Upper lobe of right lung (tissue), 1 donor: ENCODE data around the gene KRT74. TPM values are rescaled to one million over a fixed set of nuclear protein-coding genes. Genes with fewer than 3 reads are reported as not detected.

Source experiments
- ATAC-seq: fragments of 200-7000 bp; cut with Tn5 transposase; one replicate; pipeline ENCODE4 v1.9.1; 2020; ENCODE audit warnings: mild to moderate bottlenecking, moderate library complexity
- DNase-seq: peaks from one replicate; pipeline ENCODE4 v3.0.0-alpha.2; 2020
- H3K27ac ChIP-seq: fragments of 200-600 bp; one replicate; pipeline ENCODE4 v1.8.0; 2022
- H3K27me3 ChIP-seq: fragments of 200-600 bp; one replicate; pipeline ENCODE4 v1.8.0; 2022; ENCODE audit warnings: mild to moderate bottlenecking
- H3K36me3 ChIP-seq: fragments of 200-600 bp; one replicate; pipeline ENCODE4 v1.8.0; 2022
- H3K4me1 ChIP-seq: fragments of 200-600 bp; one replicate; pipeline ENCODE4 v1.8.0; 2022
- H3K4me3 ChIP-seq: fragments of 200-600 bp; one replicate; pipeline ENCODE4 v1.8.0; 2022; ENCODE audit warnings: mild to moderate bottlenecking
- H3K9me3 ChIP-seq: fragments of 200-600 bp; one replicate; pipeline ENCODE4 v1.8.0; 2022
- CTCF ChIP-seq: fragments of 200-600 bp; IDR thresholded peaks from one replicate; pipeline ENCODE4 v1.8.0; 2022; ENCODE audit warnings: antibody characterized with exemption
- intact Hi-C: fragments of 100-400 bp; cut with DNase I; formaldehyde crosslinking; loops from one replicate; pipeline ENCODE4 v1.11.0; 2022
- total RNA-seq: library from RNA; stranded (reverse); fragmentation: NEBNext Ultra II Directional; extraction: Animal tissue kit (Norgen Biotek cat#: 25700); gene quantifications from one replicate; pipeline ENCODE4 v1.2.1, GENCODE V29; 2021
- donor health status: DM: no; HTN: yes; CAD: no; lungs with severe emphysema.

KRT74 gene
- total RNA-seq, 1 donor from 2014 or later = not detected

GRCh38 chr12:52542157-52542556 is 31.5 kb downstream of the KRT74 start:
- Histone ChIP-seq H3K4me1 (no peaks in the 10 kb centered on the region), H3K36me3 (no peaks in the 10 kb centered on the region), H3K4me3 (no peak overlapping the region), H3K9me3 (no peaks in the 10 kb centered on the region), H3K27me3 (no peaks in the 10 kb centered on the region), H3K27ac (no peak overlapping the region)
- TF ChIP-seq CTCF = no peak
- intact Hi-C loops = no loop called here
- ATAC-seq = no peak
- DNase-seq = no peak

- intact Hi-C loops = no loop called here
- Histone ChIP-seq H3K9me3 (no peaks in the 10 kb centered on the region), H3K27me3 (no peaks in the 10 kb centered on the region), H3K4me1 (no peaks in the 10 kb centered on the region), H3K4me3 (no peak overlapping the region), H3K27ac (no peak overlapping the region), H3K36me3 (no peaks in the 10 kb centered on the region)
- no peak for DNase-seq
- no peak for TF ChIP-seq CTCF
- ATAC-seq = no peak
Observed at GRCh38 chr12:52541709-52542108, 31.9 kb downstream of the KRT74 start.

GRCh38 chr12:52540531-52540930 is 33.1 kb downstream of the KRT74 start:
- Histone ChIP-seq H3K9me3 (no peaks in the 10 kb centered on the region), H3K27me3 (no peaks in the 10 kb centered on the region), H3K4me3 (no peak overlapping the region), H3K4me1 (no peaks in the 10 kb centered on the region), H3K36me3 (no peaks in the 10 kb centered on the region), H3K27ac (no peak overlapping the region)
- ATAC-seq (no peak), DNase-seq (no peak)
- TF ChIP-seq CTCF = no peak
- intact Hi-C loops = no loop called here

- Histone ChIP-seq H3K27ac (no peak overlapping the region), H3K36me3 (no peaks in the 10 kb centered on the region), H3K4me3 (no peak overlapping the region), H3K27me3 (no peaks in the 10 kb centered on the region), H3K9me3 (no peaks in the 10 kb centered on the region), H3K4me1 (no peaks in the 10 kb centered on the region)
- no peak for TF ChIP-seq CTCF
- ATAC-seq (no peak), DNase-seq (no peak)
- intact Hi-C loops = no loop called here
Observed at GRCh38 chr12:52539821-52540173, 33.8 kb downstream of the KRT74 start.

- no peak overlapping the region for H3K27ac ChIP-seq
- H3K36me3 ChIP-seq = no peaks in the 10 kb centered on the region
- no peaks in the 10 kb centered on the region for H3K9me3 ChIP-seq
- intact Hi-C loops = no loop called here
- DNase-seq (no peak), ATAC-seq (no peak)
- no peak overlapping the region for H3K4me3 ChIP-seq
- no peaks in the 10 kb centered on the region for H3K4me1 ChIP-seq
- TF ChIP-seq CTCF = no peak
- no peaks in the 10 kb centered on the region for H3K27me3 ChIP-seq
Observed at GRCh38 chr12:52539083-52539820, 34.4 kb downstream of the KRT74 start.

GRCh38 chr12:52537101-52537500 is 36.5 kb downstream of the KRT74 start:
- H3K4me1 ChIP-seq = no peaks in the 10 kb centered on the region
- TF ChIP-seq CTCF = no peak
- no peaks in the 10 kb centered on the region for H3K36me3 ChIP-seq
- no peaks in the 10 kb centered on the region for H3K27me3 ChIP-seq
- no peak for DNase-seq
- ATAC-seq = no peak
- no peak overlapping the region for H3K4me3 ChIP-seq
- intact Hi-C loops = no loop called here
- H3K27ac ChIP-seq = no peak overlapping the region
- no peaks in the 10 kb centered on the region for H3K9me3 ChIP-seq
